Activated T-helper 1 cell treated with anti-CD3 and anti-CD28 coated beads, Interleukin-12 subunit alpha, Interleukin-12 subunit beta, Interleukin-2, Interleukin-4 antibody, amounts not matched to agents 30 ng/mL and 10 ng/mL and 1 ng/mL, durations not matched to agents 14 hours and 24 hours and 36 hours (primary cell): ENCODE results near the gene GARIN1A. TPM values are rescaled to one million over a fixed set of nuclear protein-coding genes. Genes with fewer than 3 reads are reported as not detected.
"Not testable (repeated sequence)": the region's sequence is repeated elsewhere in the genome, so short reads cannot be mapped to it uniquely, and the experiment has no call there.

ENCODE experiments used
- DNase-seq: peaks from one replicate; pipeline ENCODE4 v3.0.0; 2021; ENCODE audit warnings: low spot score
- H3K27ac Mint-ChIP-seq: one replicate; pipeline ENCODE4 v1.8.0; 2021; ENCODE audit warnings: mild to moderate bottlenecking, mixed read lengths
- H3K27me3 Mint-ChIP-seq: one replicate; pipeline ENCODE4 v1.8.0; 2022; ENCODE audit warnings: mild to moderate bottlenecking, moderate library complexity, mixed read lengths; ENCODE audit not compliant: insufficient read depth
- H3K36me3 Mint-ChIP-seq: one replicate; pipeline ENCODE4 v1.8.0; 2021; ENCODE audit warnings: low read depth, mixed read lengths
- H3K4me1 Mint-ChIP-seq: one replicate; pipeline ENCODE4 v1.8.0; 2021; ENCODE audit warnings: low read depth, mixed read lengths
- H3K4me3 Mint-ChIP-seq: one replicate; pipeline ENCODE4 v1.8.0; 2021; ENCODE audit warnings: mild to moderate bottlenecking, moderate library complexity, mixed read lengths
- H3K9me3 Mint-ChIP-seq: one replicate; pipeline ENCODE4 v1.8.0; 2021; ENCODE audit warnings: mixed read lengths
- intact Hi-C: fragments of 100-400 bp; cut with micrococcal nuclease; formaldehyde crosslinking; loops from one replicate; pipeline ENCODE4 v1.15.1; 2024
- total RNA-seq: library from RNA; stranded (reverse); gene quantifications from 2 replicates; pipeline ENCODE4 v1.2.3, GENCODE V29; 2022

Gene GARIN1A
- total RNA-seq = 0.73 and 1.0 TPM in 2 replicates

DNA sequence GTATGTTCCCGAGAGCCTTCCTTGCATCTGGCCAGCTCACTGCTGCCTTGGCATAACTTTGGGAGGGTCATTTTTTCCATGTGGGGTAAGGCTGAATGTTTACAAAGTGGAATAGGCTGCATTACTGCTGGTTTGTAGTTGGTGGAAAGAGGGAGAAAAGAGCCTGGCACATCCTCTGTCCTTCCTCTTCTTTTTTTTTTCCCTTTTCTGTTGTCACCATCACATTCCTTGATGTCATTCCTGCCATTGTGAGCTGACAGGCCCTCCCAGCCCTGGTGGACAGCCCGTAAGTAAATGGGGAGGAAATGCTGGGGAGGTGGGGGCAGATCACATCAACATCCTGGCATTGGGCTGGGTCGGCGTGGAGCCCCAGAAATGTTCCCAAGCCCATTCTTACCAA lies at the start of gene GARIN1A:
Gene GARIN1A (plus strand): TSS at position 301 of the 400 bp plus-strand sequence. CDS start 106 bp downstream, outside the sequence.
- Mint-ChIP-seq H3K9me3 (no peaks in the 10 kb centered on the region), H3K27me3 (peaks cover 11% of the 10 kb centered on the region), H3K4me3 (no peak within 1 kb of the TSS), H3K27ac (no peak within 1 kb of the TSS), H3K36me3 (no peaks in the 10 kb centered on the region), H3K4me1 (no peaks in the 10 kb centered on the region)
- no peak for DNase-seq
- intact Hi-C loops = no loop called here

DNA sequence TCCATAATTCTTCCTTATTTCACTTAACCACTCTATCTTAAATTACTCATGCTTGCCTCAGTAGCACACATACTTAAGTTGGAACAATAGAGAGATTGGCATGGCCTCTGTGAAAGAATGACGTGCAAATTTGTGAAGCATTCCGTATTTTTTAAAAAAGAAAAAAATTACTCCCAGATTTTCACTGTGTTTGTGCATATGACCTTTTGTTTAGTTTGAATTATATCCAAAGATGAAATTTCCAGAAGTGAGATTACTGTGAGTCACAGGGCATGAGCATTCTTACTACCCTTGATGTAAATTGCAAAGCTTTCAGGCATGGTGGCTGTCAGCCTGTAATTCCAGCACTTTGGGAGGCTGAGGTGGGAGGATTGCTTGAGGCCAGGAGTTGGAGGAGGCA lies 45.0 kb upstream of the GARIN1A start:
- H3K27ac Mint-ChIP-seq, DNase-seq, intact Hi-C loops, H3K9me3 Mint-ChIP-seq, H3K4me3 Mint-ChIP-seq, H3K4me1 Mint-ChIP-seq, H3K27me3 Mint-ChIP-seq: not testable (repeated sequence)
- peaks cover 17% of the 10 kb centered on the region for H3K36me3 Mint-ChIP-seq

DNA sequence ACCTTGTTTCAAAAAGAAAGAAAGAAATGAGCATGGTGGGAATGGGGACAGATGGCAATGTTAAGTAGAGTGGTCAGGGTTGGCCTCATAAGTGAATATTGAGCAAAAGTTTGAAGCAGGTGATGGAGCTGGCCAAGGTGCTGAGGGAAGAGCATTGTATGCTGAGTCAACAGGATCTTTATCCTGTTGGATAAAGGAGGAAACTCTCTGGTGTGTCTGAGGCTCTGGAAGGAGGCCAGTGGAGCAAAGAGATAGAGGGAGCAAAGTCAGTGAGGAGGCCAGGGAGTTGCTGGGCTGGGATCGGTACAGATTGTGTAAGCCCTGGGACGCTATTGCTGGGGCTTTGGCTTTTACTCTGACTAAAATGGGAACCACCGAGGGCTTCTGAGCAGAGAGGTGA lies 38.2 kb upstream of the GARIN1A start:
- H3K4me1 Mint-ChIP-seq, H3K27ac Mint-ChIP-seq, H3K9me3 Mint-ChIP-seq, H3K27me3 Mint-ChIP-seq, intact Hi-C loops, DNase-seq, H3K4me3 Mint-ChIP-seq: not testable (repeated sequence)
- peaks cover 21% of the 10 kb centered on the region for H3K36me3 Mint-ChIP-seq

DNA sequence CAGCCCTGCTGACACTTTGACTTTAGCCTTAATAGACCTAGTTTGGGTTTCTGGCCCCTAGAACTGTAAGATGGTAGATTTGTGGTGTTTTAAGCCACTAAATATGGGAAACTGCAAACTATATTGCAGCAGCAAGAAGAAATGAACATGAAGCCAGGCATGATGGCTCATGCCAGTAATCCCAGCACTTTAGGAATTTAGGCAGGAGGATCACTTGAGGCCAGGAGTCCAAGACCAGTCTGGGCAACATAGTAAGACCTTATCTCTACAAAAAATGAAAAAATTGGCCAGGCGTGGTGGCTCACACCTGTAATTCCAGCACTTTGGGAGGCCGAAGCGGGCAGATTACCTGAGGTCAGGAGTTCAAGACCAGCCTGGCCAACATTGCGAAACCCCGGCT lies 26.9 kb upstream of the GARIN1A start:
- H3K4me1 Mint-ChIP-seq, H3K4me3 Mint-ChIP-seq, DNase-seq, H3K36me3 Mint-ChIP-seq, H3K9me3 Mint-ChIP-seq, intact Hi-C loops, H3K27ac Mint-ChIP-seq, H3K27me3 Mint-ChIP-seq: not testable (repeated sequence)

DNA sequence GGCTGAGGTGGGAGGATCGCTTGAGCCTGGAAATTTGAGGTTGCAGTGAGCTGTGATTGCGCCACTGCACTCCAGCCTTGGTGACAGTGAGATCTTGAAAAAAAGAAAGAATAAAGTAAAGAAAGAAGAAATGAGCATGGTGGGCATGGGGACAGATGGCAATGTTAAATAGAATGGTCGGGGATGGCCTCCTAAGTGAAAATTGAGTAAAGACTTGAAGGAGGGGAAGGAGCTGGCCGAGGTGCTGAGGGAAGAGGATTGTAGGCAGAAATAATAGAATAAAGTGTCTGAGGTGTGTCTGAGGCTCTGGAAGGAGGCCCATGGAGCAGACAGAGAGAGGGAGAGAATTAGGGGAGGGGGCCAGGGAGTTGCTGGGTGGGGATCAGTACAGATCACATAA lies 26.2 kb upstream of the GARIN1A start:
- intact Hi-C loops, H3K27ac Mint-ChIP-seq, H3K4me3 Mint-ChIP-seq, H3K9me3 Mint-ChIP-seq, H3K36me3 Mint-ChIP-seq, H3K4me1 Mint-ChIP-seq, DNase-seq, H3K27me3 Mint-ChIP-seq: not testable (repeated sequence)

DNA sequence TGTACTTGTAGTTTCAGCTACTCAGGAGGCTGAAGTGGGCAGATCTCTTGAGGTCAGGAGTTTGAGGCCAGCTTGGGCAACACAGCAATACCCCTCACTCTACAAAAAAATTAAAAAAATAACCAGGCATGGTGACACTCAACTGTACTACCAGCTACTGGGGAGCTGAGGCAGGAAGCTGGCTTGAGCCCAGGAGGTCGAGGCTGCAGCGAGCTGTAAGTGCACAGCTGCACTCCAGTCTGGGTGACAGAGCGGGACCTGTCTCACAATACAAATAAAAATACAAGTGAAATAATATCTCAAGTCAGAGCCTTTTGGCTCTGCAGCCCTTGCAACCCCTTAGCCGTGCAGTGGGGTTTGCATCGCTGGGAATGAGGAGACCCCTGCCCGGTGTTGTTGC lies 25.2 kb upstream of the GARIN1A start:
- DNase-seq, H3K27me3 Mint-ChIP-seq, H3K36me3 Mint-ChIP-seq, intact Hi-C loops, H3K9me3 Mint-ChIP-seq, H3K4me1 Mint-ChIP-seq, H3K4me3 Mint-ChIP-seq, H3K27ac Mint-ChIP-seq: not testable (repeated sequence)

DNA sequence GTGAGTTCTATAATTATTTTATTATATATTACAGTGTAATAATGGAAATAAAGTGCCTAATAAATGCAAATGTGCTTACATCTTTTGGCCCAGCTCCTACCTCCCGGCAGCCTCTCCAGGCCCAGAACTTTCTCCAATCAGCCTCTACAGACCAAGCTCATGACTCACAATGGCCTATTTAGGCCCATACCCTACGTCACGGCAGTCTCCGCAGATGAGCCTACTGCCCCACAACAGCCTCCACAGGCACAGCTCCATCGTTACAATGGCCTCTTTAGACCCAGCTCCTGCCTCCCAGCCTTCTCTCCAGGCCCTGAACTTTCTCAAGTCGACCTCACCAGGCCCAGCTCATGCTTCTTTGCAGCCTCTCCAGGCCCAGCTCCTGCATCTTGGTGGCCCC lies 21.0 kb upstream of the GARIN1A start:
- DNase-seq, H3K36me3 Mint-ChIP-seq, H3K27ac Mint-ChIP-seq, H3K27me3 Mint-ChIP-seq, H3K4me1 Mint-ChIP-seq, H3K4me3 Mint-ChIP-seq, H3K9me3 Mint-ChIP-seq, intact Hi-C loops: not testable (repeated sequence)

DNA sequence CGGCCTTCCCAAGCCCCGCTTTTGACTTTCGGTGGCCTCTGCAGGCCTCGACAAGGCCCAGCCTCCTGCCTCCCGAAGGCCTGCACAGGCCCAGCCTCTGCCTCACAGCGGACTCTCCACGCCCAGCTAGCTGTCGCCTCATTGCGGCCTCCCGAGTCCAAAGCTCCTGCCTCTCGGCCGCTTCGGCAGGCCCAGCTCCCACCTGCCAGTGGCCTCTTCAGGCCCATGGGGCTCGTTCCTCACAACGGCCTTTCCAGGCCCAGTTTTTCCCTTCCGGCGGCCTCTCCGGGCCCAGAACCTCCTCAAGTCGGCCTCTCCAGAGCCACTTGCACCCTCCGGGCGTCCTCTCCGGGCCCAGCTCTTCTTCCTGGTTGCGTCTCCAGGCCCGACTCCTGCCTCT lies 19.5 kb upstream of the GARIN1A start:
- H3K27me3 Mint-ChIP-seq, H3K4me3 Mint-ChIP-seq, DNase-seq, H3K36me3 Mint-ChIP-seq, intact Hi-C loops, H3K9me3 Mint-ChIP-seq, H3K27ac Mint-ChIP-seq, H3K4me1 Mint-ChIP-seq: not testable (repeated sequence)

DNA sequence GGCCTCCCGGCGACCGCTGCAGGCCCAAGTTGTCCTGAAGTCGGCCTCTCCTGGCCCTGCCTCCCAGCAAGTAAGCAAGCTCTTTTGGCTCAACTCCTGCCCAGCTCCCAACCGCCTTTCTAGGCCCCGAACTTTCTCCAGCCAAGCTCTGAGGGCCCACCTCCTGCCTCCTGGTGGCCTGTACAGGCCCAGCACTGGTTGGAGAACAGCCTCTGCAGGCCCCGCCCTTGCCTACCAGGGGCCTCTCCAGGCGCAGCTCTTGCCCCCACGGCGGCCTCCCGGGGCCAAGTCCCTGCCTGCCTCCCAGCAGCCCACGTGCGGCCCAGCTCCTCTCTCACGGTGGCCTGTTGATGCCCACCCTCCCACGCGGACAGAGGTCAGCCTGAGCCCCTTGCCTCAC lies 18.9 kb upstream of the GARIN1A start:
- H3K4me1 Mint-ChIP-seq, intact Hi-C loops, H3K27ac Mint-ChIP-seq, DNase-seq, H3K9me3 Mint-ChIP-seq, H3K36me3 Mint-ChIP-seq, H3K27me3 Mint-ChIP-seq, H3K4me3 Mint-ChIP-seq: not testable (repeated sequence)

DNA sequence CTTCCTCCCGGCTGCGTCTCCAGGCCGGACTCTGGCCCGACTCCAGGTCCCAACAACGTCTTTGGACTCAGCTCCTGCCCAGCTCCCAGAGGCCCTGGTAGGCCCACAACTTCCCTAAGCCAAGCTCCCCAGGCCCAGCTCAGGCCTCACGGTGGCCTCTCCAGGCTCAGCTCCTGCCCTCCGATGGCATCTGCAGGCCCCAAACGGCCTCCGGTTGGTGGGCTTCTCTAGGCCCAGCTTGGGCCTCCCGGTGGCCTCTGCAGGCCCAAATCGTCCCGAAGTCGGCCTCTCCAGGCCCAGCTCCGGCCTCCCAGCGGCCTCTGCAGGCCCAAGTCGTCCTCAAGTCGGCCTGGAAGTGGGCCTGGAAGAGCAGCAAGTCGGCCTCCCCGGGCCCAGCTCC lies 18.0 kb upstream of the GARIN1A start:
- DNase-seq, H3K27ac Mint-ChIP-seq, H3K4me3 Mint-ChIP-seq, H3K27me3 Mint-ChIP-seq, H3K4me1 Mint-ChIP-seq, H3K36me3 Mint-ChIP-seq, H3K9me3 Mint-ChIP-seq, intact Hi-C loops: not testable (repeated sequence)

DNA sequence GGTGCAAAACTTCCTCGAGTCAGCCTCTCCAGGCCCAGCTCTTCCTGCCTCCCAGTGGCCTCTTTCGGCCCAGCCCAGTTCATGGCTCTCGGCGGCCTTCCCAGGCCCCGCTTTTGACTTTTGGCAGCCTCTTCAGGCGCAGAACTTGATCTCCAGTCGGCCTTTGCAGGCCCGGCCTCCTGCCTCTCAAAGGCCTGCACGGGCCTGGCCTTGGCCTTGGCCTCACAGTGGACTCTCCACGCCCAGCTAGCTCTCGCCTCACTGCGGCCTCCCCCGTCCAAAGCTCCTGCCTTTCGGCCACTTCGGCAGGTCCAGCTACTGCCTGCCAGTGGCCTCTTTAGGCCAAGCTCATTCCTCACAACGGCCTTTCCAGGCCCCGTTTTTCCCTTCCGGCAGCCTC lies 17.6 kb upstream of the GARIN1A start:
- intact Hi-C loops, H3K4me1 Mint-ChIP-seq, H3K9me3 Mint-ChIP-seq, H3K27ac Mint-ChIP-seq, DNase-seq, H3K4me3 Mint-ChIP-seq, H3K36me3 Mint-ChIP-seq, H3K27me3 Mint-ChIP-seq: not testable (repeated sequence)

DNA sequence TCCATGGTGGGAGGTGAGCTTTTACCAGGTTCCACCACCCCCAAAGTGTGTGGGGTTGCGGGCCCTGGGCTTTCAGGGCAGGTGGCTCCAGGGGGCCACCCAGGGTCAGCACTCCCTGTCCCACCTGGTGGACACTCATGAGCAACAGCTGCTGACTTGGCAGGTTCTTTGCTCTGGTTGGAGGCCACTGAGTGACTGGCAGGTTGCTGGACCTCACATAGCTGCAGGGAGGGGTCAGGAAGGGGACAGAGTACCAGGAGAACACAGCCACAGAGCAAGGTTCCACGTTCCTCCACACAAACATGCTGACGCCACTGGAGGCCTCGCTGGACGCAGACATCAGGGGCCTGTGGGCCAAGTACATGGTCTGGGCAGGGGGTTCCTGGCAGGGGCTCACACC lies 13.7 kb upstream of the GARIN1A start:
- not testable (repeated sequence) for H3K4me1 Mint-ChIP-seq, H3K27me3 Mint-ChIP-seq

DNA sequence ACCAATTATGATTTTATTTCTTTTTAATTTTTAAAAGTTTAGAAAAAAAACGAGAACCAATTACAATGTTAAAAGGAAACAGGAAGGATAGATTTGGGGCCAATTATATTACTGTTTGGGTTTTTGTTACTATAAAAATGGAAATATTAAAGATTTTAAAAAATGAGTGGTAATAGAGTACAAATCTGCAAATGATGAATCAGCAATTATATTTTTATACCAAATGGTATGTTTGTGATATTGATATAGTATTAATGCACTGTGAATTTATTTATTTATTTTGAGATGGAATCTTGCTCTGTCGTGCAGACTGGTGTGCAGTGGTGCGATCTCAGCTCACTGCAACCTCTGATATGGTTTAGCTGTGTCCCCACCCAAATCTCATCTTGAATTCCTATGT lies 11.5 kb upstream of the GARIN1A start:
- Mint-ChIP-seq H3K4me1 (no peaks in the 10 kb centered on the region), H3K9me3 (peaks cover 9% of the 10 kb centered on the region), H3K27me3 (no peaks in the 10 kb centered on the region), H3K36me3 (peaks cover 8% of the 10 kb centered on the region), H3K4me3 (no peak overlapping the region), H3K27ac (no peak overlapping the region)
- no peak for DNase-seq
- intact Hi-C loops = no loop called here

More for the DNA sequence above, 13.7 kb upstream of the GARIN1A start:
- H3K4me3 Mint-ChIP-seq, DNase-seq, intact Hi-C loops, H3K27ac Mint-ChIP-seq, H3K9me3 Mint-ChIP-seq: not testable (repeated sequence)
- H3K36me3 Mint-ChIP-seq = peaks cover 12% of the 10 kb centered on the region

DNA sequence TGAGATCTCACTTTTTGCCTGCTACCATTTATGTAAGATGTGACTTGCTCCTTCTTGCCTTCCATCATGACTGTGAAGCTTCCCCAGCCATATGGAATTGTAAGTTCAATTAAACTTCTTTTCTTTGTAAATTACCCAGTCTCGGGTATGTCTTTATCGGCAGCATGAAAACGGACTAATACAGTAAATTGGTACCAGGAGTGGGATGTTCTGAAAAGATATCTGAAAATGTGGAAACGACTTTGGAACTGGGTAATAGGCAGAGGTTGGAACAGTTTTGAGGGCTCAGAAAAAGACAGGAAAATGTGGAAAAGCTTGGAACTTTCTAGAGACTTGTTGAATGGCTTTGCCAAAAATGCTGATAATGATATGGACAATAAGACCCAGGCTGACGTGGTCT lies 10.6 kb upstream of the GARIN1A start:
- Mint-ChIP-seq H3K4me3 (no peak overlapping the region), H3K9me3 (peaks cover 9% of the 10 kb centered on the region), H3K4me1 (no peaks in the 10 kb centered on the region), H3K27ac (no peak overlapping the region), H3K27me3 (no peaks in the 10 kb centered on the region), H3K36me3 (peaks cover 8% of the 10 kb centered on the region)
- intact Hi-C loops = no loop called here
- DNase-seq = no peak
